Adrenal gland (tissue), 12 donors: ENCODE measurements around the gene PPP1R37. TPM values are rescaled to one million over a fixed set of nuclear protein-coding genes. Genes with fewer than 3 reads are reported as not detected.

Source experiments
- DNase-seq, 7 donors: peaks; one replicate each; pipeline ENCODE4 v3.0.0-alpha.2; 2019 to 2020
- H3K27ac ChIP-seq, 5 donors: fragments of 200-600 bp; sonication (generic) in 4 of 5; 1 replicate in 3 of 5; 2 replicates in 2 of 5; pipeline versions ENCODE4 v1.5.1 to v1.8.0; 2016 to 2020; ENCODE audit warnings: mild to moderate bottlenecking in 1 of 5
- H3K27me3 ChIP-seq: fragments of 200-600 bp; 2 replicates; pipeline ENCODE4 v1.8.0; 2021
- H3K36me3 ChIP-seq, 2 donors: fragments of 200-600 bp; replicated peaks in 1 of 2; 1 replicate in 1 of 2; 2 replicates in 1 of 2; pipeline versions ENCODE4 v1.5.1 to v1.8.0; 2018 to 2022
- H3K4me1 ChIP-seq, 2 donors: fragments of 200-600 bp; replicated peaks in 1 of 2; 1 replicate in 1 of 2; 2 replicates in 1 of 2; pipeline versions ENCODE4 v1.5.1 to v1.8.0; 2018 to 2021
- H3K4me3 ChIP-seq, 4 donors: fragments of 200-600 bp; sonication (generic) in 3 of 4; one replicate each; pipeline ENCODE4 v1.5.1; 2016 to 2018
- H3K9me3 ChIP-seq, 3 donors: fragments of 200-600 bp; sonication (generic) in 1 of 3; replicated peaks in 1 of 3; 1 replicate in 2 of 3; 2 replicates in 1 of 3; pipeline versions ENCODE4 v1.5.1 to v1.8.0; 2016 to 2021
- CTCF ChIP-seq, 6 experiments: fragments of 450-650 bp in 4 of 6; fragments of 200-600 bp in 2 of 6; sonication (generic) in 1 of 6; IDR thresholded peaks; 1 replicate in 5 of 6; 2 replicates in 1 of 6; pipeline versions ENCODE4 v1.5.1 to v1.8.0; 2016 to 2021; ENCODE audit warnings: antibody characterized with exemption in 6 of 6, mild to moderate bottlenecking in 2 of 6, moderate library complexity in 1 of 6
- POLR2A ChIP-seq, 2 donors: fragments of 450-650 bp; IDR thresholded peaks; one replicate each; pipeline ENCODE4 v1.6.1; 2017; ENCODE audit warnings: antibody characterized with exemption in 2 of 2, mild to moderate bottlenecking in 2 of 2, moderate library complexity in 1 of 2
- WGBS, 4 donors: extraction: QIAGEN DNeasy Blood & Tissue Kit in 2 of 4; methylation state at CpG; one replicate each; pipeline versions ENCODE4 v1.1.5 to v1.1.7; 2013 to 2017; 5-methylcytosine and 5-hydroxymethylcytosine counted together
- intact Hi-C, 2 donors: fragments of 100-400 bp; cut with DNase I; formaldehyde crosslinking; loops; one replicate each; pipeline versions ENCODE4 v1.14.1 to v1.15.0; 2022 to 2023
- polyA plus RNA-seq, 3 donors: library from polyadenylated mRNA; stranded (reverse); fragments of 200-250 nt in 2 of 3; fragments of 350-450 nt in 1 of 3; fragmentation: Illumina TruSeq in 1 of 3; extraction: RNeasy Lipid Tissue Mini Kit (QIAGEN cat#74804) in 1 of 3; gene quantifications; one replicate each; pipeline ENCODE4 v1.2.3, GENCODE V29; 2013 to 2014
- total RNA-seq, 9 donors: library from RNA; depleted of rRNA in 4 of 9; stranded (reverse); fragments of >200 nt in 4 of 9; fragments of 120-200 nt in 1 of 9; fragmentation: NEBNext Ultra II Directional in 1 of 9; extraction: Animal tissue kit (Norgen Biotek cat#: 25700) in 1 of 9; gene quantifications; one replicate each; pipeline versions ENCODE4 v1.1.0 to v1.2.4, GENCODE V29; 2013 to 2023
- donor health status: healthy with polysubstance abuse.
- donor health status: Bipolar disorder and iron deficiency.
- donor health status: DM: yes; HTN: yes; CAD: no.
- donor health status: DM: no; HTN: no; CAD: no.
- donor health status: DM: no; HTN: no; CAD: no.
- donor health status: DM: yes; HTN: yes; CAD: no.

The PPP1R37 gene
- total and polyA plus RNA-seq, 12 donors = 16.4 to 244 (median 51.8) TPM

- Histone ChIP-seq H3K27ac (peak within 1 kb of the TSS in 3 of 5 donors; percentile 57 to 64 (median 59)), H3K4me1 (peaks cover 20 to 30% of the 10 kb centered on the region in 2 donors), H3K9me3 (no peaks in the 10 kb centered on the region), H3K4me3 (peak within 1 kb of the TSS; percentile 54 to 98 (median 86)), H3K27me3 (no peaks in the 10 kb centered on the region), H3K36me3 (peaks cover 0 to 9% of the 10 kb centered on the region in 2 donors)
- TF ChIP-seq POLR2A (IDR thresholded peaks at IDR 0.05) (peak; percentile 30 to 34), CTCF (IDR thresholded peaks at IDR 0.05) (no peak)
- 0% methylated on average over 21 to 61 of the region's 61 CpGs for WGBS, 4 donors
- peak; percentile 65 to 78 (median 76) for DNase-seq
- intact Hi-C loops = no loop called here
Measured at GRCh38 chr19:45079063-45079910, 13.7 kb upstream of the PPP1R37 start, which contains the start of gene GEMIN7. Gene GEMIN7 (plus strand): TSS chr19:45079260. CDS start chr19:45090115, 10,855 bp downstream.

- Histone ChIP-seq H3K4me1 (peaks cover 20 to 30% of the 10 kb centered on the region in 2 donors), H3K27ac (peak overlapping the region in 1 of 5 donors; percentile 59), H3K4me3 (peak overlapping the region in 2 of 4 donors; percentile 75 to 98), H3K9me3 (no peaks in the 10 kb centered on the region), H3K27me3 (no peaks in the 10 kb centered on the region), H3K36me3 (peaks cover 0 to 9% of the 10 kb centered on the region in 2 donors)
- 8 to 15% (median 11%) methylated on average over 6 of the region's 6 CpGs for WGBS, 4 donors
- intact Hi-C loops = no loop called here
- TF ChIP-seq POLR2A (IDR thresholded peaks at IDR 0.05) (no peak), CTCF (IDR thresholded peaks at IDR 0.05) (no peak)
- no peak for DNase-seq
Measured at GRCh38 chr19:45079911-45080370, 13.0 kb upstream of the PPP1R37 start.

- no peak for DNase-seq
- Histone ChIP-seq H3K4me1 (peaks cover 15 to 17% of the 10 kb centered on the region in 2 donors), H3K36me3 (peaks cover 0 to 9% of the 10 kb centered on the region in 2 donors), H3K27ac (no peak overlapping the region), H3K27me3 (no peaks in the 10 kb centered on the region), H3K4me3 (no peak overlapping the region), H3K9me3 (no peaks in the 10 kb centered on the region)
- WGBS, 4 donors = 90 to 95% (median 91%) methylated on average over 5 of the region's 5 CpGs
- TF ChIP-seq CTCF (IDR thresholded peaks at IDR 0.05) = no peak
- no peak for TF ChIP-seq POLR2A (IDR thresholded peaks at IDR 0.05)
- intact Hi-C loops = no loop called here
Measured at GRCh38 chr19:45082170-45082569, 10.8 kb upstream of the PPP1R37 start.

- WGBS, 4 donors = 87 to 95% (median 91%) methylated on average over 4 of the region's 4 CpGs
- Histone ChIP-seq H3K27me3 (no peaks in the 10 kb centered on the region), H3K9me3 (no peaks in the 10 kb centered on the region), H3K4me3 (no peak overlapping the region), H3K27ac (no peak overlapping the region), H3K4me1 (peaks cover 0 to 9% of the 10 kb centered on the region in 2 donors), H3K36me3 (peaks cover 0 to 14% of the 10 kb centered on the region in 2 donors)
- TF ChIP-seq POLR2A (IDR thresholded peaks at IDR 0.05) = no peak
- no peak for TF ChIP-seq CTCF (IDR thresholded peaks at IDR 0.05)
- intact Hi-C loops = no loop called here
- no peak for DNase-seq
Measured at GRCh38 chr19:45086480-45086879, 6.5 kb upstream of the PPP1R37 start.
